GM19099 (cell line): ENCODE data around the gene CUL4B.
A peak's percentile ranks its signal among the peaks of the same experiment; 100 is the strongest.

Experiments used
- POLR2A ChIP-seq: IDR thresholded peaks from 3 replicates; pipeline ENCODE4 v1.6.1; 2011; ENCODE audit warnings: low read depth; ENCODE audit not compliant: insufficient read length; ENCODE audit errors: extremely low read depth

CUL4B gene

DNA sequence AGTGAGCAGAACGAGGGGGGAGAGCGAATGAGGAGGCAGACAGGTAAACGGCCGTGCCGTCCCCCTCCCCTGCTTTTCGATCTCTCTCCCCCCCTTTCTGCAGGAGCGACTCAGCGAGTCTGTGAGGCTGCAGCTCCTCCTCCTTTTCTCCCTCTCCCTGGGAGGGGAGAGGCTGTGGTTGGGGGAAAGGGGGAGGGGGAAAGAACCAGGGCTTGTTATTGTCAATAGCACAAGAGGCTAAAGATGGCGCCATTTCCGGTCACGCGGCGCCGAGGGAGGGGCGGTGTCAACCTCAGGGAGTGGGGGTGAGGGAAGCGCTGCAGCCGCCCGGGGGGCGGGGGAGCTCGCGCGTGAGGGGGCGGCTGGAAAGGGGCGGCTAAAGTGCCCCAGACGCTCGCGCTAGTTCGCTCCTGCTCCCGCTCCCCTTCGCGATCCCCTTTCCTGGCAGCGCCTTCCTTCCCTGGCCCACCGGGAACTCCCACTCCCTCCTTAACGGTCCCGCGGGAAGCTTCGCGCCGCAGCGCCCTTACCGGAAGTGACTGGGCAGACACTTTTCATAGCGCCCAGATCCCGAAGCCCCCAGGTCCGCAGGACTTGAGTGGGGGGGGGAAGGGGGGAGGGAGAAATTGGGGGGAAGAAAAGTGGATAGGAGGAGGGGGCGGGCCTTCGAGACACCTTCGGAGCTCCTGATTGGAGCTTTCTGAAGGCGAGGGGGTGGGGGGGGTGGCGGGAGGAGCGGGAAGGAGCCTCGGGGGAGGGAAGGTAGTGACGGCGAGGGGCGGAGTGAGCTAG, at the start of gene CUL4B:
Gene CUL4B (minus strand): TSS at position 121 of the 792 bp plus-strand sequence. CDS start 324 bp downstream, outside the sequence.
- peak; percentile 47 for TF ChIP-seq POLR2A

DNA sequence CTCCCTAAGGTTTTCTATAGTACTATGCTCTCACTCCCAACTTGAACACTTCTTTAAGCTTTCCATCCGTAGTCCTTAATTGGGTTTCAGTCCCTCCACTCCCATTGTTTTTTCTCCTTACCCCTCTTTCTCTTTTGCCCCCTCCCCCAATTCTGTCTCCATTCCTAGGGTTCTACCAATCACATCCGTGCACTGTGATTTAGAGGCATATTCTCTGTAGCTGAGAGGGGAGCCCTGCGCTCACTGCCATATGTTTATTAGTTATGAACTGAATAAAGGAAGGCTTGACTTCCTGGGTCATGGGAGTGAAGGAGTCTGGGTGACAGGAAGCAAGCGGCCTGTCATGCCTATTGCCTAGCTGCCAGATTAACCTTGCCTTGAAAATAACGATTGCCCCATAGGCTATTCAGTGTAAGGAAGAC, 43.6 kb upstream of the CUL4B start:
- no peak for TF ChIP-seq POLR2A

- TF ChIP-seq POLR2A: peak; percentile 66
Measured at GRCh38 chrX:120603707-120604360, 43.1 kb upstream of the CUL4B start, which contains the start of gene MCTS1. Gene MCTS1 (plus strand): TSS chrX:120604101. CDS start chrX:120604237, 136 bp downstream.

DNA sequence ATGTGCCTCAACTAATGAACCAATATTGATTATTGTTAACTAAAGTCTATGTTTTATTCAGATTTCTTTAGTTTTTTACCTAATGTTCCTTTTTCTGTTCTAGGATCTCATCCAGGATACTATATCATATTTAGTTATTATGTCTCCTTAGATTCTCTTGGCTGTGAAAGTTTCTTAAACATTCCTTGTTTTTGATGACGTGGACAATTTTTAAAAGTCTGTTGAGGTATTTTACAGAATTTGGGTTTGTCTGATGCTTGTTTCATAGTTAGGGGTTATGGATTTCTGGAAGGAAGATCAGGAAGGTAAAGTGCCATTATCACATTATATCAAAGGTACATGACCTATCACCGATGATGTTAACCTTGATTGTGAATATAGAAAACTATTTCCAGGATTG, 24.9 kb upstream of the CUL4B start:
- TF ChIP-seq POLR2A: no peak

DNA sequence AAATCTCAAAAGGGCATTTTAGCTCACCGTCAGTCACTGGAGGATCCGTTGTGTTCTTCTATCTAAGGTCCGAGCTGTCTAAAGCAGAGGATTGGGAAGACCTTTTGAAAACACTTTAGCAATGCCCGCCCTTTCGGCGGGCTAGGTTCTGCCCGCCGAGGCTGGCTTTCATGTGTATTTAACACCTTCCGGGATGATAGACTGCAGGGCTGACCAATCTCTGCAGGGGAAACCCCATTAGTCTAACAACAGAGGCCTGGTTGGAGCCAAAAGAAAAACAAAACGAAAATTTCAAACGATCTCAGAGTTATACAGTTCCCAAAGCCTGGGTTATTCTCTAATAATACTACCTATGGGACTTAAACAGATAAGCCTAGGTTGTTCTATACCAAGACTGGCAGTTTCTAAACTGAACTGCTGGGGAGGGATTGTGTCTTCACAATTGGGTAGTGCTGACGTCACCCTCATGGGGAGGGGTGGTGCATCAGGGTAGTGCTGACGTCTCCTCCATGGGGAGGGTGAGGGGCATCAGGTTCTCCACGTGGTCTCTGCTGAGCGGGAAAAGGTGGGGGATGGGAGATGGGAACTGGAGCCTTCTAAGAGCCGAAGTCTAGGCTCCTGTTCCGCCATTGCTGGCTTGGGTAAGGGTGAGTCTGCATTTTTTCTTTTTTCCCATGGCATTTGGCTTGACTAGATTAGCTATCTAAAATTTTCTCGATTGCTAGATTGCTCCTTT, 14.8 kb upstream of the CUL4B start:
- TF ChIP-seq POLR2A: no peak

- no peak for TF ChIP-seq POLR2A
Measured at GRCh38 chrX:120570011-120570600, 9.3 kb upstream of the CUL4B start.

DNA sequence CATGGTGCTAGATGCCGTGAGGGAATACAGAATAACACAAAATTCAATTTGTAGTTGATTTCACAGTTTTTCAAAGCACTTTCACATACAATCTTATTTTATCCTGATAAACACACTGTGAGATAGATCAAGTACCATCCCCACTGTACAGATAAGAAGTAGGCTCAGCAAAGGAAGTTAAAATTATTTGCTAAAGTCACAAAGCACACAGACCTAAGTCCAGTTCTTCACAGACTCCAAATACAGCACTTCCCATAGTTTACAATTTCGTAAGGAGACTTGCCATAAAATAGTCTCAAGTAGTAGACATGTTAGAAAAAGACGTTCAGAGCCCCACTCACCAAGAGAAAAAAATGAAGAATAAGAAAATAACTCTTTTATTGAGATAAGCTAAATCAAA, 7.8 kb upstream of the CUL4B start:
- TF ChIP-seq POLR2A: no peak

DNA sequence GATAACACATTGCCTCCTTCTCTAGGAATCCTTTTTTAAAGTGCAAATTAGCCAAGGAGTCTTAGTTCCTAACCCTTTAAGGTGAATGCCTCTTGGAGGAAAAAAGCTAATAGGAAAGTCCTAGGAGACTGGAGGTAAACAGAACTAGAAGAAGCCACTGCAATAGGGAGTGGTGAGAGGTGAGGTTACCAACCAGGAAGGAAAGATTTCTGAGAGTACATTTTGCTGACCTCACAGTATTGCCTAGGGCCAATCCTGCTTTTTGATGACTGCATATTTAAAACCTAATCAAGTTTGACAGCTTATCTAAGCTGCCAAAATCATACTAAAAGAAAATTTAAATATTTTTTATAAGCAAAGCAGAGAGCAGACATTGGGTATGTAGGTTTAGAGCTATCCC, 7.3 kb upstream of the CUL4B start:
- TF ChIP-seq POLR2A: no peak

DNA sequence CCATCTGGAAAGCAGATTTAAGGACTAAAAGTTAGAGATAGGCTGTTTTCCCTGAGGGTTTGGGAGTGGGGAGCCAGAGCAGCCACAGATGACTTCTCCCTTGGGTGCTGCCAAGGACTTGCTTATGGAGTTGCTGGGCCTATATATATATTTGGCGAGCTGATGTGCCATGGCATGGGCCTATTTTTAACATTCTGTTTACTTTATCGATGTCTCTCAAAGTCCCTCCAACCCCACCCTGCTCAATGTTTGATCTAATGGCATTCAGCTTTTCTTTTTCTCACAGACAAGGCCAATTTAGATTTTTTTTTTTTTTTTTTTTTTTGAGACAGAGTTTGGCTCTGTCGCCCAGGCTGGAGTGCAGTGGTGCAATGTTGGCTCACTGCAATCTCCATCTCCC, 6.1 kb upstream of the CUL4B start:
- TF ChIP-seq POLR2A: no peak

DNA sequence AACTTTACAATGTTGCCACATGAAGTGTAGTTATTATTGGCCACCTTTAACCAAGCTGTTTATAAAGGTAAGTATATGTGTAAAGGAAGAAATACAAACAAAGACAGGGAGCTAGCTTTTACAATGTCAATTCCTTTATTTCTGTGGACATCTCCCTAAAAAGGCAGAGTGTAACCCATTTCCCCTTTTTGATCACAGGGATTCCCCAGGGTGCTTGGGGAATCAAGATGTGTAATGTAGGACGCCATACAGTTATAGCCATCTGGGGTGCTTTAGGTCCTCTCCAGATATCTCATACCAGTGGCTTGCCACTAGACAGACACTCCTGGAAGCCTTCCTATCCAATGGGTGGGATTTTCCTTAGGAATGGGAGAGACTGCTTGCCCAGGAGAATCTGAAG, 4.2 kb upstream of the CUL4B start:
- no peak for TF ChIP-seq POLR2A

DNA sequence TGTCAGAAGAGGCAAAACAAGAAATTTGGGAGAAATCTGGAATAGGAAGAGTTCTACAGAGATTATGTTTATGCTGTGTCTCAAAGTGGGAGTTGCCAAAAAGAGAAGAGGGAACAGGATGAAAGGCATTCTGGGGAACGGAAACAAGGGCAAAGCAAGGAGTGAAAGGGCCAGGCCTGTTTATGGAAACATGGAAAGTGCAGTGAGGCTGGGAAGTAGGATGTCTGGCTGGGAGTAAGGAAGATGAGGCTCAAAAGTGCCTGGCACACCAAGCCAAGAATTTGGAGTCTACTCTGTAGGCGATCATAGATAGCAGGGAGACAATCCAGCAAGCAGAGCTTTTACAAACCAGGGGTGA, 1.8 kb upstream of the CUL4B start:
- TF ChIP-seq POLR2A: no peak

DNA sequence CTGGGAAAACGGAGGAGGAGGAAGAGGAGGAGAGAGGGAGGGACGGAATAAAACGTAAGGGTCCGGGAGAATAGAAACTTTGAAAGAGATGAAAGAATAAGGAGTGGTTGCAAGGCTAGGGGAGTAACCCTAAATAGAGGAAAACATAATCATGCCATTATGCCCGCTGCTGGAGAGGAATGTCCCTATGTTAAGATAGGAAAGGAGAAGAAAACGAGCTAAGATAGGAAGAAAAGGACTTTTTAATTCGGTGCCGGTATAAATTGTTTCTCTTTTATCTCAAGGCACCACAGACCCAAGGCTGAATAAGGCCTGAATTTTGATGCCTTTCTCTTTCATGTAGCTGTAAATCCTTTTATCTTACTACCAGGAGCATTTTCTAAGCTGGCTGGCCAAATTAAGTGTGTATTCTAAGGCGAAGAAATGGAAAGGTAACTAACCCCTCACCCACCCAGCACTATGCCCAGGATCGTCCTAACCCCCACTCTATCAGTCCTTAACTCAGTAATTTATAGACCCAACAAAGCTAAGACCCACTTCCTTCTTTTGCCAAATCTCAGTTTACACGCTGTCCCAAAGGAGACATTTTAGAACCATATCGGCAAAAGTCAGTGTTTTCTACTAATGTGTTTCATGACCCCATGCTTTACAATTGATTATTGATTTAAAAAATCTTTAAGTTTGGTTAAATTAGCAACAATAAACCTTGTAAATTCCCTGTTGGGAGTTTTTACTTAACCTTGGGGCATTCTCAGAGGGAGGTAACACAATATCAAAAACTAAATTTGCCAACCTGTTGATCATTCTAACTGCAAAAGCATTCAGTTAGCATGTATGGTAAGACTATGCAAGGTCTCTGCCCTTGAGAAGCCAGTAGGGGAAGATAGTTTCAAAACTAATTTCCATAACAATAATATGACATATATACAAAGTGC, 1.1 kb upstream of the CUL4B start:
- TF ChIP-seq POLR2A: peak; percentile 26

GRCh38 chrX:120560405-120560841, 339 bp downstream of the CUL4B start:
- no peak for TF ChIP-seq POLR2A

DNA sequence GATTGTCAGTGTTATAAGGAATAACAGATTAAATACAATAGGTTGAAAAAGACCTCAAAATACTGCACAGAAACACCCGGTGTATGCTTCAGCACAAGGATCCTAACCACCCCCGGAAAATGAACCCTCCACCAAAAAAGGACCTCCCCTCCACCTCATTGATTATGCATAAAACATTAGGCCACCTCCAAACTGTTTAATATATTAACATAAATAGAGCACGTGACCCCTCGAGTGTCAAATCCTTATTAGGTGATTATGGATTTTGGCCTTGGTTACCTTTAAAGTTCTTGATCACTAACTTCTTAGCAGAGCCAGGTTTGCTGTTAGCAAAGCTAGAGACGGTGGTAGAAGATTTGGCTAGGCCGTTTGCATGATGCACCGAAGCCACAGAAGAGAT, 958 bp downstream of the CUL4B start:
- TF ChIP-seq POLR2A: no peak
